ENCODE data around the gene TRIM34.

- TF ChIP-seq, protein P1, sequence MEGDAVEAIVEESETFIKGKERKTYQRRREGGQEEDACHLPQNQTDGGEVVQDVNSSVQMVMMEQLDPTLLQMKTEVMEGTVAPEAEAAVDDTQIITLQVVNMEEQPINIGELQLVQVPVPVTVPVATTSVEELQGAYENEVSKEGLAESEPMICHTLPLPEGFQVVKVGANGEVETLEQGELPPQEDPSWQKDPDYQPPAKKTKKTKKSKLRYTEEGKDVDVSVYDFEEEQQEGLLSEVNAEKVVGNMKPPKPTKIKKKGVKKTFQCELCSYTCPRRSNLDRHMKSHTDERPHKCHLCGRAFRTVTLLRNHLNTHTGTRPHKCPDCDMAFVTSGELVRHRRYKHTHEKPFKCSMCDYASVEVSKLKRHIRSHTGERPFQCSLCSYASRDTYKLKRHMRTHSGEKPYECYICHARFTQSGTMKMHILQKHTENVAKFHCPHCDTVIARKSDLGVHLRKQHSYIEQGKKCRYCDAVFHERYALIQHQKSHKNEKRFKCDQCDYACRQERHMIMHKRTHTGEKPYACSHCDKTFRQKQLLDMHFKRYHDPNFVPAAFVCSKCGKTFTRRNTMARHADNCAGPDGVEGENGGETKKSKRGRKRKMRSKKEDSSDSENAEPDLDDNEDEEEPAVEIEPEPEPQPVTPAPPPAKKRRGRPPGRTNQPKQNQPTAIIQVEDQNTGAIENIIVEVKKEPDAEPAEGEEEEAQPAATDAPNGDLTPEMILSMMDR (conservative IDR thresholded peaks at IDR 0.05; ENCODE audit: low read depth, low read length): no peak
- TF ChIP-seq EZH2 (IDR thresholded peaks at IDR 0.05; ENCODE audit: borderline replicate concordance, low read depth, low read length, poor library complexity, severe bottlenecking): no peak
Observed at GRCh38 chr11:5646139-5646538, 21.3 kb downstream of the TRIM34 start.

Data from A673 (cell line).